Mononuclear cell (primary cell): ENCODE results near the gene MBD2. TPM values are rescaled to one million over a fixed set of nuclear protein-coding genes. Genes with fewer than 3 reads are reported as not detected.
"Not testable (repeated sequence)": the region's sequence is repeated elsewhere in the genome, so short reads cannot be mapped to it uniquely, and the experiment has no call there.

Source experiments
- H3K27me3 ChIP-seq: 2 replicates; pipeline ENCODE4 v1.6.0; 2011; ENCODE audit warnings: low read length, control low read depth; ENCODE audit not compliant: insufficient read depth
- H3K4me1 ChIP-seq: 2 replicates; pipeline ENCODE4 v1.5.1; 2011; ENCODE audit warnings: mild to moderate bottlenecking, low read length, control low read depth; ENCODE audit not compliant: insufficient read depth
- H3K4me3 ChIP-seq: 2 replicates; pipeline ENCODE4 v1.5.1; 2011; ENCODE audit warnings: mild to moderate bottlenecking, low read length, moderate library complexity
- H3K9me3 ChIP-seq: 2 replicates; pipeline ENCODE4 v1.5.1; 2011; ENCODE audit warnings: low read depth, mild to moderate bottlenecking, control low read depth, low read length
- total RNA-seq: library from RNA; depleted of rRNA; stranded (reverse); fragments of >200 nt; gene quantifications from one replicate; pipeline ENCODE4 v1.2.3, GENCODE V29; 2012

MBD2 gene, protein sequence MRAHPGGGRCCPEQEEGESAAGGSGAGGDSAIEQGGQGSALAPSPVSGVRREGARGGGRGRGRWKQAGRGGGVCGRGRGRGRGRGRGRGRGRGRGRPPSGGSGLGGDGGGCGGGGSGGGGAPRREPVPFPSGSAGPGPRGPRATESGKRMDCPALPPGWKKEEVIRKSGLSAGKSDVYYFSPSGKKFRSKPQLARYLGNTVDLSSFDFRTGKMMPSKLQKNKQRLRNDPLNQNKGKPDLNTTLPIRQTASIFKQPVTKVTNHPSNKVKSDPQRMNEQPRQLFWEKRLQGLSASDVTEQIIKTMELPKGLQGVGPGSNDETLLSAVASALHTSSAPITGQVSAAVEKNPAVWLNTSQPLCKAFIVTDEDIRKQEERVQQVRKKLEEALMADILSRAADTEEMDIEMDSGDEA
- 51.3 TPM for total RNA-seq

DNA sequence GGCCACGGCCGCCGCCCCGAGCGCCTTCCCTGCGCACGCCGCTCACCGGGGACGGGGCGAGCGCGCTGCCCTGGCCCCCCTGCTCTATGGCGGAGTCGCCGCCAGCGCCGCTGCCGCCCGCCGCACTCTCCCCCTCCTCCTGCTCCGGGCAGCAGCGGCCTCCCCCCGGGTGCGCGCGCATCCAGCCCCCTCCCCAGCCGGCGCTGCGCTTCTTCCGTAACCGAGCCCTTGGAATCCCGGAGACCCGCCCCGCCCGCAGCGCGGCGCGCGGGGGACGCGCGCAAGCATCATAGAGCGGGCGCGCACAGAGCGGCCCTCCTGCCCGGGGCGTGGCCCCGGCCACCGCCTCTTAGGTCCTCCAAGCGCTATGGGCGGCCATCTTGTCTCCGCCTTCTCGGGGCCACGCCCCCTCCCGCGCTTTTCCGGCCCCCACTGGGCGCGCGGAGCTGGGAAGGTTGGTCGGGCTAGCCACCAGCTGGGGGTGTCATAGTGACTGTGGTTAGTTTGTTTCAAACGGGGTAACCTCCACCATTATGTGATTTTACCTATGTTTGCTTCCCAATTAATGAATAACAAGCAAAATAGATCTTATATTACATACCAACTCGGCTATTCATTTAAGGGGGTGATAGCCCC, at the start of gene MBD2:
Gene MBD2 (minus strand): TSS at position 291 of the 636 bp plus-strand sequence. CDS start 110 bp downstream, at position 181.
- Histone ChIP-seq H3K9me3 (no peaks in the 10 kb centered on the region), H3K4me1 (peaks cover 39% of the 10 kb centered on the region), H3K4me3 (peak within 1 kb of the TSS; percentile 60), H3K27me3 (no peaks in the 10 kb centered on the region)

DNA sequence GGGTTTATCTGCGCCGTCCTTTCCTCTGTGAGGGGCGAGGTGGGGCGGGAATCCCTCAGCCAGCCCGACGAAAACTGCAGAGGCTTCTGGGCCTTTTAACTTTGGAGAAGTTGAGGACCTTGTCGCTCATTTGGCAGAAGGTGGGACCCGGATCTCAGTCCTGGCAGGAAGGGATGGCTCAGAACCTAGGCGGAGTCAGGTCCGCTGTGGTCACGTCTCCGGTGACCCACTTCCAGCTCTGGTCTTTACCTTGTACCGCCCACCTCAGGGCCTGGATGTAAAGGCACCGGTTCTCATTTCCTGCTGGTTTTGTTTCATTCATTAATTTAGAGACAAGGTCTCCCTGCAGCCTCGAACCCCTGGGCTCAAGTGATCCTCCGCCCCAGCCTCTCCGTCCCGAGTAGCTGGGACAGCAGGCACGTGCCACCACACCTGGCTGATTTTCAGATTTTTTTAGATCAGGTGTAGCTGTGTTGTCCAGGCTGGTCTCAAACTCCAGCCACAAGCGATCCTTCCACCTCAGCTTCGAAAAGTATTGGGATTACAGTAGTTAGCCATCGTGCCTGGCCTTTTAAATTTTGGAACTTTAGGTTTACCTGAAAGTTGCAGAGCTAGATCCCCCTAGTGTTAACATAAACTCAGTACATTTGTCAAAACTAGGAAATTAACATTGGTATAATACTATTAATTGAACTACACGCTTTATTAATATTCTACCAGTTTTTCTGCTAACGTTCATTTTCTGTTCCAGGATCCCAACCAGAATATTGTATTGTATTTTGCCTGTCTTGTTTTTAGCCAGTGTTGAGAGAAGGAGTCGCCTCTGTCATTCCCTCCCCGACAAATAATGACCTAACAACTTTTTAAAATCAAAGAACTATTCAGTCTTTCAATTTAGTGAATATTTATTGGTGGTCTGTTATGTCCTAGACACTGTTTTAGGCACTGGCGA, 45.7 kb upstream of the MBD2 start:
- Histone ChIP-seq H3K9me3 (no peaks in the 10 kb centered on the region), H3K4me3 (peak overlapping the region; percentile 63), H3K27me3 (no peaks in the 10 kb centered on the region), H3K4me1 (peaks cover 17% of the 10 kb centered on the region)

GRCh38 chr18:54268751-54269150, 44.3 kb upstream of the MBD2 start:
- Histone ChIP-seq H3K4me1 (peaks cover 17% of the 10 kb centered on the region), H3K27me3 (no peaks in the 10 kb centered on the region), H3K9me3 (no peaks in the 10 kb centered on the region), H3K4me3 (peak overlapping the region; percentile 63)

DNA sequence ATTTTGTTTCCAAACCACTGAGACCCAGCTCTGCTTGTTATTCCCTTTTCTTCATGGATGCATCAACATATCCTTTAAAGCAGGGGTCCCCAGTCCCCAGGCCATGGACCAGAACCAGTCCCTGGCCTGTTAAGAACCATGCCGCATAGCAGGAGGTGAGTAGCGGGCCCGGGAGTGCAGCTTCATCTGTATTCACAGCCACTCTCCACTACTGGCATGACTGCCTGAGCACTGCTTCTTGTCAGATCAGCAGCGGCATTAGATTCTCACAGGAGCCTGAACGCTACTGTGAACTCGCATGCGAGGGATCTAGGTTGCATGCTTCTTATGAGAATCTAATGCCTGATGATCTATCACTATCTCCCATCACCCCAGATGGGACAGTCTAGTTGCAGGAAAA, 43.2 kb upstream of the MBD2 start:
- H3K9me3 ChIP-seq = no peaks in the 10 kb centered on the region
- H3K4me3 ChIP-seq = no peak overlapping the region
- H3K27me3 ChIP-seq = no peaks in the 10 kb centered on the region
- peaks cover 17% of the 10 kb centered on the region for H3K4me1 ChIP-seq

GRCh38 chr18:54263904-54264336, 39.5 kb upstream of the MBD2 start:
- Histone ChIP-seq H3K4me3 (no peak overlapping the region), H3K4me1 (peaks cover 42% of the 10 kb centered on the region), H3K27me3 (no peaks in the 10 kb centered on the region), H3K9me3 (no peaks in the 10 kb centered on the region)

GRCh38 chr18:54261894-54262293, 37.4 kb upstream of the MBD2 start:
- H3K9me3 ChIP-seq = no peaks in the 10 kb centered on the region
- H3K4me3 ChIP-seq = no peak overlapping the region
- H3K27me3 ChIP-seq = no peaks in the 10 kb centered on the region
- H3K4me1 ChIP-seq = peaks cover 54% of the 10 kb centered on the region

GRCh38 chr18:54260396-54261072, 36.1 kb upstream of the MBD2 start:
- Histone ChIP-seq H3K9me3 (no peaks in the 10 kb centered on the region), H3K4me3 (no peak overlapping the region), H3K27me3 (no peaks in the 10 kb centered on the region), H3K4me1 (peaks cover 60% of the 10 kb centered on the region)

GRCh38 chr18:54257818-54258217, 33.3 kb upstream of the MBD2 start:
- H3K4me1 ChIP-seq = peaks cover 62% of the 10 kb centered on the region
- not testable (repeated sequence) for H3K4me3 ChIP-seq, H3K9me3 ChIP-seq, H3K27me3 ChIP-seq

DNA sequence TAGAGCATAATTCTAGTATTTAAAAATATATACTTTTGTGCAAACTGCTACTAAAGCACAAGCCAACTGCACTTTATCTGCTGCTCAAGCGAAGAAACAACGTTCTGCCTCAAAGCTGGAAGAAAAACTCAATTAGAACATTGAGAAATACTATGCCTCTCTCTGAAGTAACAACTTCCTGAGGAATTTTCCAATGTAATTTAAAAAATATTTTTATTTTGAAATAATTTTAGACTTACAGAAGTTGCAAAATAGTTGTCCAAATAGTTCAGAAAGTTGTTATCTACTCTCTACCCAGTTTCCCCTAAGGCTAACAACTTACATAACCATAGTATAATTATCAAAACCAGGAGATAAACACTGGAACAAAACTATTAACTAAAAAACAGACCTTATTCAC, 32.5 kb upstream of the MBD2 start:
- Histone ChIP-seq H3K27me3 (no peaks in the 10 kb centered on the region), H3K4me1 (peaks cover 63% of the 10 kb centered on the region), H3K4me3 (no peak overlapping the region), H3K9me3 (no peaks in the 10 kb centered on the region)

GRCh38 chr18:54255141-54255540, 30.7 kb upstream of the MBD2 start:
- no peaks in the 10 kb centered on the region for H3K9me3 ChIP-seq

GRCh38 chr18:54254265-54254758, 29.8 kb upstream of the MBD2 start:
- Histone ChIP-seq H3K27me3 (no peaks in the 10 kb centered on the region), H3K4me3 (no peak overlapping the region), H3K4me1 (peaks cover 59% of the 10 kb centered on the region), H3K9me3 (no peaks in the 10 kb centered on the region)

More at GRCh38 chr18:54255141-54255540, 30.7 kb upstream of the MBD2 start:
- Histone ChIP-seq H3K4me3 (no peak overlapping the region), H3K27me3 (no peaks in the 10 kb centered on the region), H3K4me1 (peaks cover 61% of the 10 kb centered on the region)

- H3K27me3 ChIP-seq = no peaks in the 10 kb centered on the region
- no peaks in the 10 kb centered on the region for H3K9me3 ChIP-seq
- no peak overlapping the region for H3K4me3 ChIP-seq
- H3K4me1 ChIP-seq = peaks cover 47% of the 10 kb centered on the region
Observed at GRCh38 chr18:54251606-54252390, 27.3 kb upstream of the MBD2 start.

DNA sequence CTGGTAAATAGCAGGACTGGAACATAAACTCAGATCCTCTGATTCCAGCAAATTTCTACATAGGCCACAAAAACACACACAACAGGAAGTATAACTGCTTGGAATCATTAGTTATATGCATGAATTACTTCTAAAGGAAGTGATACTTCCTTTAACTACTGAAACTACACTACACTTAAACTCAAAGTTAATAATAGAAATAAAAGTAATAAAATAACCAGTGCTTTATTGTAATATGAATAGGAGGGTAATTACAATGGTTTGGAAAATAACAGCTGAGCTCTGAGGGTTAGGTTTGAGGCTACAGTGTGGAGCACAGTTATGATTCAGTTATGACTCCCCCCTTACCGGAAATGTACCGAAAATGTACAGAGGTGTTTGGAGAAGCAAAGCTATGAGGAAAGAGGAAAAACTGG, 26.4 kb upstream of the MBD2 start:
- no peaks in the 10 kb centered on the region for H3K27me3 ChIP-seq
- H3K4me3 ChIP-seq = no peak overlapping the region
- H3K9me3 ChIP-seq = no peaks in the 10 kb centered on the region
- peaks cover 45% of the 10 kb centered on the region for H3K4me1 ChIP-seq
